GM12892 (cell line): ENCODE measurements around the gene FARP2.

ENCODE experiments used
- POLR2A ChIP-seq: IDR thresholded peaks from 2 replicates; pipeline ENCODE4 v1.6.1; 2011; ENCODE audit warnings: low read depth, low read length, control low read depth
- POLR2AphosphoS5 ChIP-seq: IDR thresholded peaks from 2 replicates; pipeline ENCODE4 v1.6.1; 2011; ENCODE audit warnings: low read depth, low read length, control low read depth
- TAF1 ChIP-seq: IDR thresholded peaks from 2 replicates; pipeline ENCODE4 v1.6.1; 2011; ENCODE audit warnings: low read depth, mild to moderate bottlenecking, control low read depth, low read length, borderline replicate concordance

GRCh38 chr2:241321033-241321432 lies 35.1 kb upstream of the FARP2 start:
- TF ChIP-seq POLR2A (no peak), POLR2AphosphoS5 (no peak), TAF1 (no peak)
